SIG-M5 treated with dmso at 0.1 percent for 504 hours (cell line): ENCODE results near the gene EFCC1.

Experiments used
- DNase-seq: peaks from one replicate; lab custom pipeline; 2025; ENCODE audit not compliant: unreplicated experiment; lab: John Stamatoyannopoulos, UW

EFCC1 gene

DNA sequence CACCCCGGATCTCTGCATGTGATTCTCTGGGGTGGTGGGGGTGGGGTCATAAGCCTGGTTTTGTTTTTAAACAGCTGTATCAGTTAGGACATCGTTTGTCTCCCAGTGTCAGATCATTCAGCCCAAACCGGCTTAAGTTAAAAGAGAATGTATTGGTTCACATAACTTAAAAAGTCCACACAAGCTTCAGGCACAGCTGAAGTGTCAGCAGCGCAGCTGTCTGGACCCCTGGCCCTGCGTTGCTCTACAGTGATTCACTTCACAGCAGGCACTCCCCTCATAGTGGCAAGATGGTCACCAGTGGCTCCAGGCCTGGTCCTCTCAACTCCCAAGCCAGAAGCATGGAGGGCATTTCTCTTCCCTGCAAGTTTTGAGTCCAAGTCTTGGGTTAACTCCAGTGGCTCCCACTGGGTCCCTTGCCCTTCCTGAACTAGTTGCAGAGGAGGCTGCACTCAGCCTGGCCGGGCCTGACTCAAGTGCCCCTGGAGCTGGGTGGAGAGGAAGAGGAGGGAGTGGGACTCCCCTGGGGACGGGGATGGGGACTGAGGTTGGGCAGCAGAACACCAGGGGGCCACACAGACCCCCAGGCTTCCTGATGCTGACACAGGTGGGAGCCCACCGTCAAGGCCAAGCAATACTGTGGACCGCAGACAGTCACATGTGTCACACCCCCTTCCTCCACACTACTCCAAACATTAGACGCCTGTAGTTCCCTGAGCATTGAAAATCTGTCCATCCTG, 30.5 kb downstream of the EFCC1 start:
- no peak for DNase-seq

DNA sequence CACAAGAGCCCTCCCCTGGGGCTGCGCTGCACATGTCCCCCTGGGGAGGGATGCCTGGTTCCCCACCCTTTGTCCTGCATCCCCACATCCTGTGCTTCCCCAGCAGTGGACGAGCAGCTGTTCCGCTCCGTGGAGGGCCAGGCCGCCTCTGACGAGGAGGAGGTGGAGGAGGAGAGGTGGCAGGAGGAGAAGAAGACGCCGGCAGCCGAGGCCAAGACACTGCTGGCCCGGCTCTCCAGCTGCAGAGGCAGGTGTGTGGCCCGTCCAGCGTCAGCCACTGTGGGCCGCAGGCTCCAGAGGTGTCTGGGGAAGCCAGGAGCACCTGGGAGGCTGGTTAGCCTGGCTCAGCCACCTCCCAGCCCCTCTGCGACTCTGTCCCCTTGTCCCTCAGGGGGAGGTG, 31.6 kb downstream of the EFCC1 start:
- DNase-seq = no peak

DNA sequence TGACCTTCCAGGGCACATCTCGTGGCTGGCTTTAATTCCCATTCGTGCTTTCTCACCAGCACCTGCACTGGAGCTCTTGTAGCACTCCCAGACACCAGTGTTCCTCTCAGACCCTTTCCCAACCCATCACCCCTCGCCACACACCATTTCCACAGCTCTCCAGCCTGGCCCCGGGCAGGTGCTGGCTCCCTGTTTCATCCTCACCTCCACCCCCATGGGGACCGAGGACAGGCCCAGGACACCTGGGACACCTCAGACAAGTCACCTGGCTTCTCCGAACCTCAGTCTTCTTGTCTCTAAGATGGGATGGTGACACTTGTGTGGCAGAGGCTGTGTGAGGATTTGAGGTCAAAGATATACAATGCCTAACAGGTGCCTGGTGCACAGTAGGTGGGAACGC, 32.0 kb downstream of the EFCC1 start:
- no peak for DNase-seq

DNA sequence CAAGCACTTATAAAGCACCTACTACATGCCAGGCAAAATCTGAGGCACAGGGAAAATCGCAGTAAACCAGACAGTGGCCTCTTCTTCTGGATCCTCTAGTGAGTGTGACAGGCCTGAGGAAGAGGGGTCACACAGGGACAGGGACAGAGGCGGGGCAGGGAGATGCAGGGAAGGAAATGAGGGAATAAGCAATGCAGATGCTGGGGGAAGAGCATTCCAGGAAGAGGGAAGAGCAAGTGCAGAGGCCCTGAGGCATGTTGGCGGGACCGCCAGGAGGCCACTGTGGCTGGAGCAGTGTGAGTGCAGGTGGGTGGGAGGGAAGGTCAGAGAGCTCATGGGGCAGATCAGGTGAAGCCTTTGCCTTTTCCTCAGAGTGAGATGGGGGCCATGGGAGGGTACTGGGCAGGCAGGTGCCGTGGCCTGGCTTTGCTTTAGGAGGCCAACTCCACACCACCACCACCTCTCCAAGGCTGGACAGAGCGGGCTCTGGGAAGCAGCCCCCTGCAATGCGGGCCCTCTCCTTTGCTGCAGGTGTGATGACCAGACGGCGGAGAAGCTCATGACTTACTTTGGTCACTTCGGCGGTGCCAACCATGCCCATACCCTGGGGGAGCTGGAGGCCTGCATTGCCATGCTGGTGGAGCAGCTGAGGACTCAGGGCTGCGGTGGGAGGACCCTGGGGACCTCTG, 32.7 kb downstream of the EFCC1 start:
- no peak for DNase-seq

DNA sequence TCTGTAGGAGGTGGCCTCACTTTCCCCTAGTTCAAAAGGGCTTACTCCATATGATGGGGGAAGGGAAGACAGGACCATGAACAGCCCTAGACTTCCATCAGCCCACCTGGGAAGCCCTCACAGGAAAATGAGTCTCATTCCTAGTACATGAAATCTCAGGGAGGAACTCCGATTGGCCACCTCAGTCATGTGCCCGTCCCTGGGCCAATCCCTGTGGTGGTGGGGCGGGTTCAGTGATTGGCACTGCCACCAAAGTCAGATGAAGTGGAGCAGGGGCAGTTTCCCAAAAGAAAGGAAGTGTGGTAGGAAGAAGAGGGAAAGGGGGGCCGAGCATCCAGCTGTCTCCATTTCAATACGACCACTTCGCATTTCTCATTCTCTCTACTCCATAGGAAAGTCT, 33.5 kb downstream of the EFCC1 start:
- no peak for DNase-seq

DNA sequence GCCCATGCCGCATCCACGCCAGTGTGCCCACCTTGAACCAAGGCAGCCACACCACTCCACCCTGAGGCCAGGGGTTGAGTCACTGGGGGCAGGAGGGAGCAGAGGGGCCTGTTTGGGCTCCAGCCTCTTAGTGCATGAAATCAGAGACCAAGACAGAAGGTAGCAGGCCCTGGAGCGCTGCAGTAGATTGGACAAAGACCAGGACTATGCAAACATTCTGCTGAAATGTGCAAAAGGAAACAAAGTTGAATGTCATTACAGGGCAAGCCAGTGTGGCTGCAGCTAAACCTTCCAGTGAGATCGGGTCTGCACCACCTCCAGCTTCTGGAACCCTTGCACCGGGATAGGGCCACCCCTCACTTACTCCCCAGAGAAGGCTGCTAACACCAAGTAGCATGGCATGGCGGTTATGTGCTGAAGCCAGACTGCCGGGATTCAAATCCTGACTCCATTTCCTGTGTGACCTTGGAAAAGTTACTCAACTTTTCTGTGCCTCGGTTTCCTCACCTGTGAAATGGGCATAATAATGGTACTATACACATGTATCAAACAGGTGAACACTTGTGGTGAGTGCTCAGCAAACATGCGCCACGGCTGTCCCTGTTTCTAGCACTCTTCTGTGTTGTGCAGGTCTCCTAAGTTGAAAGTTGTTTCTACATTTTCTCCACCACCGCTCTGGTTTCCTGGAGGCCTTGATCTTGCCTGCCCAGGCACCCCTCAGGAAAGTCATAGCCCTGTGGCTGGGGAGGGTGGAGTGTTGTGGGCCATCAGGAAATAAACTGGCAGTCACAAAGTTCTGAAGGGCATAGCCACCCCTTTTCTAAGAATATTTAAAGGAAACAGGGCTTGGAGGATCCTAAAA, 34.5 kb downstream of the EFCC1 start:
- DNase-seq = no peak

DNA sequence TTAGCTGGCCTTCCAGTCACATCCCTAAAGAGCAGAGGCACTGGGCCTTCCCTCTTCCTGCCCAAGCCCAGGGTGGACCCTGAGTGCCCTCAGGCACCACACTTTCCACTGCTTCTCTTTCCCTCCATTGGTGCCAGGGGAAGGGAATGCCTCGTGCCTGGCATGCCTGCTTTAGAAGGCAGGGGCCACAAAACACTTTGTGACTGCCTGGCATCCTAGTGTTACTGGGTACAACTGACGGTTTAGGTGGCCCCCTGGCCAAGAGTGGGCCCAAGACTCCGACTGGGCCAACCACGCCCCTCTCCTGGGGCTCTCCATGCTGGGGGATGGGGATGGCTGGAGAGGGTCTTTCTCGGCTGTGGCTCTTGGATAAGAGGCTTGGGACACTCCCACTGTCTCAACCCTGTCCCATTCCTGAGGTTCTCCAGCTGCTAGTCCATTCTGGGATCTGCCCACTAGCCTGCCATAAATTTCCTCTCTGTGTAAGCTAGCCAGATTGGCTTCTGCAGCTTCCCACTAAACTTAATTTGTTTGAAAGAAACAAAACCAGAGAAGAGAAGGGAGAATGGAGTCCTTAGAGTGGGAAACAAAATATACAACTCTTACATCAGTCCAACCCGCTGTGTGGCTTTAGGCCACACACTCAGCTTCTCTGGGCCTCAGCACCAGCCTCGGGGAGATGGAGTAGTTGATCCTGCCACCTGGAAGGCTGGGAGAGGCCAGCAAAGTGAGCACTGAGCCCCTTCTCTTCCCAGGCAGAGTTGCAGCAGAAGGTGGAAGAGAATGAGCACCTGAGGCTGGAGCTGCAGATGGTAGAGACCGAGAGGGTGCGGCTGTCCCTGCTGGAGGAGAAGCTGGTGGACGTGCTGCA, 35.4 kb downstream of the EFCC1 start:
- no peak for DNase-seq

DNA sequence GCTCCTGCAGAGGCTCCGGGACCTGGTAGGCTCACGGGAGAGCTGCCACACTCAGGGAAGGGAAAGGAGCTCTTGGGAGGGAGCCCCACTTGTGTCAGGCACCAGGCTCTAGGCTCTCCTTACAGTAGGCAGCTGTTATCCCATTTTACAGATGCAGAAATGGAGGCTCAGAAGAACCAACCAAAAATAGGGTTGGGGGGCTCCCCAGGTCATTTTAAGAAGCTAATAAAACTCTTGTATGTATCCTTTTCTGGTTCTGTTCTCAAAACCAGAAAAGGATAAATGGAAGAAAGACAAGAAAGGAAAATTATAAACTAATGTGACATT, 36.0 kb downstream of the EFCC1 start:
- DNase-seq = no peak

DNA sequence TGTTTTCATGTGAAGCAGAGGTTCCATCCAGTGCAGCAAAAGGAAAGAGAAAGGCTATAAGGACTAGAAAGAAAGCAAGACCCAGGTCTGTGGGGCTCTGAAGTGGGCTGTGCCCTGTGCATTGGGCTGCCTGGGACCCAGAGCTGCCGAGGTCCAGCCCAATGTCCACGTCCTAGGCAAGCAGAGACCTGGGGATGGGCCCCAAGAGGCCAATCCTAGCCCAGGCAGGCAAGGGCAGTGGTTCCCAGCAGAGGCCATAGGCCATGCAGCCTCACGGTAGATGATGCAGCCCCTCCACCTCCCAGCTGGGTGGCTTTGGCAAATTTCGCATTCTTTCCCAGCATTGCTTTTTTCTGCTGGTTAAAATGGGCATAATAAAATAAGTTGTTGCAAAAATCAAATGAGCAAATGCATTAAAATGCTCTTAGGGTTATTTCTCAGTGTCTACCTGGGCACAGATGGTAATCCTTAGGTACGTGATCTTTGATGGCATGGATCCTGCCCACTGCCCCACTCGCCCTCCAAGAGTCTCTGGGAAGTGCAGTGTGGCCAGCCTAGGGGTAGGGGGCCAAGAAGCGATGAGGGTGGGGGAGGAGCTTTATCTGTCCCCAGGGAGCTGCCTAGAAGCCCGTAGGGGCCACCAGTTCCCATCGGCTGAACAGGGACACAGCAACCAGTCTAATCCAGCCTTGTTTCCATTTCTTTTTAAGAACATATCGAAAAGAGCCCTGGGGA, 37.2 kb downstream of the EFCC1 start:
- DNase-seq = no peak

DNA sequence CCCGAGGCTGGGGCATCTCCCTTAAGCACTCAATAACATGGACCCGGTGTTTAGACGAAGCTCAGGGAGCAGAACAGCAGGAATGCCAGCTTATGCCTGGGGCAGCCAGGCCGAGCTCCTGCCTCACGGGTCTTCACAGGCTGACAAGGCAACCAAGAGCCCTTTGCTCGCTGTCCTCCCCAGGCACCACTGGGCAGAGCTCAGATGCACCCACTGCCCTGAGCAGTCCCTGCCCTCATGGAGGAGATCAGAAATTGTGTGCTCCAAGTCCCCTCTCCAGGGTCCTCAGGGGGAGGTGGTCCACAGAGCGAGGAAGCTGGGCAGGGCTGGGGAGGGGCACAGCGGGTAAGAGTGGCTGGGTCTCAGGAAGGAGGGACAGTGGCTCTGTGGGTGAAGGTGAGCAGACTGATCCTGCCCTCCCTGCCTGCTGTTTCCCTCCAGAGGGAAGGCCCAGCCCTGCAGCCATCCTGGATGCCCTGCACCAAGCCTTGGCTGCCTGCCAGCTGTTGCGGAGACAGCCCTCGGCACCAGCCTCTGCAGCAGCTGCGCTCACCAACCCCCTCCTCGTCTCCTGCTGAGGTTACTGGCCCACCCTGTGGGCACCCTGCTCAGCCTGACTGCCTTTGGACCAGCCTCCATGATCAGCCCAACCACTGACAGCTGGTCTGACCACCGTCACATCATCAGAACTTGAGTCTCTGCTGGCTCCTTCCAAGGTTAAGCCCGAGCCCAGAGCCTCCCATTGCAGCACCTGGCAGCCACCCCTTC, 38.4 kb downstream of the EFCC1 start:
- DNase-seq = no peak

DNA sequence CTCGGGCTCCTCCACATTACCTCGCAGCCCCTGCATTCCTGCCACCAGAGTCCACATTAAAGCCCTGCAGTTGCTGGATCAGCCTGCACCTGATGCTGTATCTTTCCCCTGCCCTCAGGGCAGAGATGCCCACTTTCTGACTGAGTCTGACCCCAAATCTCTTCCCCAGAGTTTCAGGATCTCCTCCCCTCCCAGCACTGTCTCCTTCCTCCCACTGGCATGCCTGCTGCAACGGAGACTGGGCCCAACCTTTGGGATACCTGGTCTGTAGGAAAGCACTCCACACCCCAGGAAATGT, 38.9 kb downstream of the EFCC1 start:
- no peak for DNase-seq

DNA sequence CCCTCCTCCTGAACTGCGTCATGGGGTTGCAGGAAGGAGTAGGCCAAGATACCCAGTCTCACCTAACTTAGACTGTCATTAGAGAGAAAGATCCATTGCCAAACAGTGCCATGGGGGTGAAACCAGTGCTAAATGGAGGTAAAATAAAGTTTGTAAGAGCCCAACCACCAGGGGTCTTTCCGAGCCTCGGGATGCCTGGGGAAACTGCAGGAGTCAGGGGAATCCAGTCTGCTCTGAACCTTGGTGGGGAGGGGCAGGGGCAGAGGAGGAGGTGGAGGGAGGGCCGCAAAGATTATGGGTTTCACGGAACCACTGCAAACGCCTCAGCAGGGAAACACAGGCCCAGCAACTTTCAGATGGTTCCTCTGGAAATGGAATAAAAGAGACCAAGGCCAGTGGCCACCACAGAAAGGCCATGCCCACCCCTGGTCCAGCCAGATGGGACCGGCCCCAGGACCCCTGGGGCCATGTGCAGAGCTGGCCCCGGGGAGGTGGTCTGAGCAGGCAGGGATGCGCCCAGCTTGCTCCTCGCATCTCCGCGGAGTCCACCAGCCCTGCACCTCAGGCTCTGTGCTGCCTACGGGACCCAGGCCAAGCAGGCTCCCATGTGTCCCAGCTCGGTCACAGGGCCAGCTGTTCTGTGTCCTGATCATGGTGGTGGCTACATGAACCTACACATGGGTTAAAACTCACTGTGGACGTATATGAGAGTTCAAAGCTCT, 39.6 kb downstream of the EFCC1 start:
- DNase-seq = no peak

DNA sequence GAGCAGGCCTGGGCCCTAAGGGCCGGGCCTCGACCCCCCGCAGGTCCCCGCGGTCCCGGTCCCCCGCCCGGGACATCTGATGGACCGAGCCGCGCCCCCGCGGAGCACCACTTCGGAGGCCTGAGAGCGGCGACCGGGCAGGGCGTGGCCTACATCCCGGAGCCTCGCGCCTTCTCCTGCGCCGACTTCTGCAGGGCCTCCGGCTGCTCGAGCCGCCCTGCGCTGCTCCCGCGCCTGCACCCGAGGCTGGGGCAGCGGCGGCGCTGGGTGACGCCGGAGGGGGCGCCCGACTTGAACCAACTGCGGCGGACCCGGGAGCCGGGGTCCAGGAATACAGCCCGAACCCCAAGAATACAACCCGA, 44.6 kb downstream of the EFCC1 start:
- DNase-seq = no peak

DNA sequence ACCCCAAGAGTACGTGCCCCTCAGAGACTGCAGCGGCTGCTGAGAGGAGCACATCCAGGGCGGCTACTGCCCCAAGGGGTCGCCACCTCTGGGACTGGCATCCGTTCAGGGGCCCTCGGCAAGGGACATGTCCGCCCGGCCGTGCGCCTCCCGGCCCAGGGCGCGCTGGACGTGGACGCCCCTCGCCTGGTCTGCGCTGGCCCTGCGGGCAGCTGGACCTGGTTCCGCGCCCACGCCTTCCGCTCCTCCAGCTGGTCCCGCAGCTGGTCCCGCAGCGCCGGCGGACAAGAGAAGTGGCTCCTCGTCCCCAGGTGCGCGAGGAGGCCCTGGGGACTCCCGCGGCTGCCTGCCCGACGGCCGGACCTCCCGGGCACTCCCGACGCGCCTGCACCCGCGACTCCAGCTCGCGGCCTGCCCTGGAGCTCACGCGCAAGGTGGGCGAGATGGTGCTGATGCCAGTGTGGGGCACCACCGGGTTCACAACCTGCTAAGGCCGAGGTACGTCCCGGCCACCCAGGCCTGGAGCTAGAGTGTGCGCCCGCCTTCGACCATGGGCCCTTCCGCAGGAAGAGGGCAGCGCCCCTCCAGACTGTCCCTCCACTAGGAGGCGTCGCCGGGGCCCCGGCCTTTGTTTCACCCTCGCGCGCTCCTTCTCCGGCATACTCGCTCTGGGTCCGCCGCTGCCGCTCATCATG, 45.1 kb downstream of the EFCC1 start:
- DNase-seq = no peak

DNA sequence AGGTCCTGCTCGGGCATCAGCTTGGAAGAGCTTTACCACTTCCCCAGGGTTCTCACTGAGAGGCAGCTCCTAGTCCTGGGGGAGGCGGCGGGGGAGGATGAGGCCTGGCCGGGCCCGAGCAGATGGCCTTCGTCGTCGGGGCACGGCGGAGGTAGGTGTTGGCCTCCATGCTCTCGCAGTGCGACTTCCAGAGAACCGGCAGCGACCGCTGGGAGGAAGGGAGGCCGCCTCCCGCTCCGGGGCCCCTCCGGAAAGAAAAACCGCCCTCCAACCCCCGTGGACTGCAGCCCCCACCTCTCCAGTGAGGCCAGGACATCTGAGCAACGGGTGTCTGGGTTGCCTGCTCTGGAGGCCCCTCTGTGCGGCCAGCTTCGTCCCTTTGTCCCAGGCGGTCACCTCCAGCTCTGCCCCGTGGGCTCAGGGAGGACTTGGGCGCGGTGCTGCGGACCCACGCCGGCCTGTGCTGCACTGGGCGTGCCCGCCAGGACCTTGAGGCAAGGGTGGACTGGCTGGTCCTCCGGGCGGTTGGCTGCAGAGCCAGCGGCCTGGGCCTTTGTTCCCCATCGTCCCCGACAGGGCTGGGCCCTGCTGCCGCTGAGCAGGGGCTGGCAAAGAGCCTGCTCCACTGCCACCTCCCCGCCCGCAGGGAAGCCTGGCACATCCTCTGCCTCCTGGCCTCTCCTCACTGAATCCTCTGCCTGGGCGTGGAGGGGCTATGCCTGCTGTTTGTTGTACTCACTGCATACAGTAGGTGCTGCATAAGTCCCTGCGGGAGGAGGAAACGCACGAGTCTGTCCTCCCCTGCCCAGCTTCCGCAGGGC, 45.8 kb downstream of the EFCC1 start:
- no peak for DNase-seq

DNA sequence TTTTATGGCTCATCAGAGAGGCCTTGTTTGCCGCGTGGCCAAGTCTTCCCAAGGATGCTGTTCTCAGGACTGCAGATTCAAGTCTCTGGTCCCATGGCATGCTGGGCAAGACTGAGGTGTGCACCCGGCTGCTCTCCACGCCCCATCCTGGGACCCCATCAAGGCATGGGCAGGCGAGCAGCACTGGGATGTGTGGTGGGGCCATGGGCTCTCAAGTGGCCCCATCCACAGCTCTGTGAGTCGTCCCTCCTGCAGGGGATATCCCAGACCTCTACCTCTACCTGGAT, 46.4 kb downstream of the EFCC1 start:
- DNase-seq = no peak

DNA sequence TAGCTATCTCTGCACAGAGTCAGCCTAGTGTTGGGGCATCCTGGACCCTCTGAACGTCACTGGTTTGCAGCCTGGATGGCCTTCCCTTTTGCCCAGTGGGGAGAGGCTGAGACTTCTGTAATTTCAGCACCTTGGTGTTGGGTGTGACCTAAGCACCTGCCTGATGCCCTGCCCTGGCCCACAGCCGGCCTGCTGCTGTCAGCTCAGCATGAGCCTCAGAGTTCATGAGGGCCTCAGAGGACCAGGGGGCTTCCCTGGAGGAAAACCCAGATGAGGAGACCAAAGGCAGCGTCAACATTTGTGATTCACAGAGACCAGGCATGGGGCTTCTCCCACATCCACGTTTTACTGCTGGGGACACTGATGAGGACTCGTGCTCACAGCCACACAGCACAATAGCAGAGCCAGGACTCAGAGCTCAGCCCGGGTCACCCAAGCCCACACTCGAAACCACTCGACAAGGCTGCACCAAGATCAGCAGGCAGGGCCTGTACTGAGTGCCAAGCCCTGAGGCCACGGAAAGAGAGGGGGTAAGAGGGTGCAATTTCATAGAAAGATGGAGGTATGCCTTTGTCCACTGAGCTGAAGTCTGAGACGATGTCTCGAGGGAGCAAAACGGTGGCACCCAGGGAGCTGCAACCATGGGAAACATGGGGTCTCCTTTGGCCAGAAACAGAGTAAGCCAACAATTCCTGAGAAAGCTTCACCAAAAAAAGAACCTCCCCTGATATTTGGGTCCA, 49.6 kb downstream of the EFCC1 start:
- no peak for DNase-seq
